Right lobe of liver (tissue), 6 donors: ENCODE measurements around the gene TMX4. TPM values are rescaled to one million over a fixed set of nuclear protein-coding genes. Genes with fewer than 3 reads are reported as not detected.

Source experiments
- ATAC-seq, 4 donors: fragments of 200-7000 bp; cut with Tn5 transposase; one replicate each; pipeline ENCODE4 v1.9.1; 2020; ENCODE audit warnings: mild to moderate bottlenecking in 4 of 4, moderate library complexity in 4 of 4
- DNase-seq, 3 donors: peaks; one replicate each; pipeline ENCODE4 v3.0.0-alpha.2; 2020
- H3K27ac ChIP-seq, 3 donors: fragments of 200-600 bp; one replicate each; pipeline ENCODE4 v1.8.0; 2022
- H3K27me3 ChIP-seq, 2 donors: fragments of 200-600 bp; one replicate each; pipeline ENCODE4 v1.8.0; 2022
- H3K36me3 ChIP-seq, 4 donors: fragments of 200-600 bp; sonication (generic) in 1 of 4; one replicate each; pipeline versions ENCODE4 v1.5.1 to v1.8.0; 2017 to 2022; ENCODE audit warnings: control low read depth in 1 of 4
- H3K4me1 ChIP-seq, 4 donors: fragments of 200-600 bp; sonication (generic) in 1 of 4; one replicate each; pipeline versions ENCODE4 v1.5.1 to v1.8.0; 2017 to 2022; ENCODE audit warnings: control low read depth in 1 of 4
- H3K4me3 ChIP-seq, 3 donors: fragments of 200-600 bp; one replicate each; pipeline ENCODE4 v1.8.0; 2022
- H3K9me3 ChIP-seq, 4 donors: fragments of 200-600 bp; sonication (generic) in 1 of 4; one replicate each; pipeline versions ENCODE4 v1.5.1 to v1.8.0; 2017 to 2022; ENCODE audit warnings: control low read depth in 1 of 4
- CTCF ChIP-seq, 4 donors: fragments of 200-600 bp in 3 of 4; fragments of 450-650 bp in 1 of 4; IDR thresholded peaks; one replicate each; pipeline versions ENCODE4 v1.5.1 to v1.8.0; 2016 to 2022; ENCODE audit warnings: antibody characterized with exemption in 4 of 4, mild to moderate bottlenecking in 2 of 4
- POLR2A ChIP-seq: fragments of 450-650 bp; IDR thresholded peaks from one replicate; pipeline ENCODE4 v1.6.1; 2017; ENCODE audit warnings: antibody characterized with exemption, mild to moderate bottlenecking
- WGBS: methylation state at CpG from one replicate; pipeline ENCODE4 v1.1.6; 2018; ENCODE audit warnings: low coverage, low lambda C conversion rate; ENCODE audit not compliant: insufficient coverage; ENCODE audit errors: missing lambda C conversion rate; 5-methylcytosine and 5-hydroxymethylcytosine counted together
- intact Hi-C, 2 donors: fragments of 100-400 bp; cut with DNase I; formaldehyde crosslinking; loops; one replicate each; pipeline versions ENCODE4 v1.11.2 to v1.14.1; 2022
- total RNA-seq, 6 experiments: library from RNA; depleted of rRNA in 2 of 6; stranded (reverse); fragments of >200 nt in 2 of 6; fragmentation: NEBNext Ultra II Directional in 3 of 6; extraction: Animal tissue kit (Norgen Biotek cat#: 25700) in 3 of 6; gene quantifications; one replicate each; pipeline versions ENCODE4 v1.1.0 to v1.2.4, GENCODE V29; 2016 to 2023
- donor health status: DM: no; HTN: yes; CAD: no.
- donor health status: DM: no; HTN: no; CAD: no.
- donor health status: DM: no; HTN: no; CAD: no.
- donor health status: DM: no; HTN: yes; CAD: no.
- donor health status: DM: no; HTN: yes; CAD: no.

The TMX4 gene
- total RNA-seq, 6 experiments from 2014 or later: 24.6 to 27.7 (median 25.7) TPM

- DNase-seq (peak in 1 of 3 donors; percentile 51), ATAC-seq (peak; percentile 42 to 72 (median 54))
- Histone ChIP-seq H3K4me1 (peaks cover 0 to 15% (median 4%) of the 10 kb centered on the region in 4 donors), H3K36me3 (no peaks in the 10 kb centered on the region), H3K4me3 (peak within 1 kb of the TSS; percentile 31 to 70 (median 64)), H3K27ac (peak within 1 kb of the TSS; percentile 85 to 94 (median 92)), H3K27me3 (no peaks in the 10 kb centered on the region), H3K9me3 (no peaks in the 10 kb centered on the region)
- 24% methylated on average over 3 of the region's 3 CpGs for WGBS
- intact Hi-C loops: no loop called here
- TF ChIP-seq POLR2A: peak; percentile 53
- TF ChIP-seq CTCF (IDR thresholded peaks at IDR 0.05): no peak
Measured at GRCh38 chr20:7940341-7940740, 79.2 kb downstream of the TMX4 start, which contains the start of gene HAO1. HAO1 (minus strand) TSS chr20:7940458; CDS start chr20:7940422, 36 bp downstream.

- TF ChIP-seq POLR2A: no peak
- TF ChIP-seq CTCF (IDR thresholded peaks at IDR 0.05): no peak
- 12% methylated on average over 4 of the region's 4 CpGs for WGBS
- intact Hi-C loops: no loop called here
- Histone ChIP-seq H3K27me3 (no peaks in the 10 kb centered on the region), H3K27ac (peak overlapping the region; percentile 85 to 94 (median 92)), H3K4me1 (peaks cover 0 to 22% (median 4%) of the 10 kb centered on the region in 4 donors), H3K9me3 (no peaks in the 10 kb centered on the region), H3K4me3 (peak overlapping the region; percentile 31 to 70 (median 64)), H3K36me3 (no peaks in the 10 kb centered on the region)
- DNase-seq (no peak), ATAC-seq (no peak)
Measured at GRCh38 chr20:7939663-7940062, 79.9 kb downstream of the TMX4 start.

GRCh38 chr20:7938058-7938457 is 81.5 kb downstream of the TMX4 start:
- intact Hi-C loops: no loop called here
- H3K4me1 ChIP-seq: peaks cover 0 to 32% (median 5%) of the 10 kb centered on the region in 4 donors
- no peaks in the 10 kb centered on the region for H3K9me3 ChIP-seq
- peak; percentile 51 to 71 (median 58) for ATAC-seq
- peaks cover 0 to 14% (median 6%) of the 10 kb centered on the region in 4 donors for H3K36me3 ChIP-seq
- 19% methylated on average over 2 of the region's 2 CpGs for WGBS
- peak in 1 of 3 donors; percentile 60 for DNase-seq
- peak overlapping the region; percentile 85 to 94 (median 92) for H3K27ac ChIP-seq
- peak overlapping the region; percentile 31 to 70 (median 64) for H3K4me3 ChIP-seq
- no peaks in the 10 kb centered on the region for H3K27me3 ChIP-seq
- TF ChIP-seq CTCF (IDR thresholded peaks at IDR 0.05): no peak
- peak; percentile 67 for TF ChIP-seq POLR2A

- intact Hi-C loops: no loop called here
- peak in 1 of 4 donors; percentile 16 for ATAC-seq
- WGBS: 53% methylated on average over 3 of the region's 3 CpGs
Measured at GRCh38 chr20:7937328-7937727, 82.2 kb downstream of the TMX4 start.

More at GRCh38 chr20:7937328-7937727, 82.2 kb downstream of the TMX4 start:
- no peak for TF ChIP-seq POLR2A
- TF ChIP-seq CTCF (IDR thresholded peaks at IDR 0.05): no peak
- Histone ChIP-seq H3K9me3 (no peaks in the 10 kb centered on the region), H3K36me3 (peaks cover 0 to 21% (median 9%) of the 10 kb centered on the region in 4 donors), H3K4me3 (peak overlapping the region; percentile 8 to 70 (median 64)), H3K27me3 (no peaks in the 10 kb centered on the region), H3K27ac (peak overlapping the region; percentile 85 to 94 (median 92)), H3K4me1 (peaks cover 0 to 32% (median 8%) of the 10 kb centered on the region in 4 donors)
- no peak for DNase-seq
